CD4-positive, alpha-beta memory T cell (primary cell): Measurements from ENCODE around the gene THAP4. TPM values are rescaled to one million over a fixed set of nuclear protein-coding genes. Genes with fewer than 3 reads are reported as not detected.
A peak's percentile ranks its signal among the peaks of the same experiment; 100 is the strongest.

Source experiments
- CTCF ChIA-PET: fragments of 350-600 bp; sonication (Branson Sonifier 250); formaldehyde crosslinking; loops from one replicate; lab custom pipeline; 2021; ENCODE audit warnings: inconsistent platforms; ENCODE audit not compliant: partially characterized antibody; lab: Charles Lee
- POLR2A ChIA-PET: fragments of 350-600 bp; sonication (Branson Sonifier 250); formaldehyde crosslinking; loops from one replicate; lab custom pipeline; 2021; ENCODE audit not compliant: partially characterized antibody; lab: Charles Lee
- DNase-seq, 5 donors: peaks; one replicate each; pipeline versions ENCODE4 v3.0.0 to v3.0.0-alpha.2; 2020 to 2022; ENCODE audit warnings: mixed read lengths in 1 of 5
- H3K27ac ChIP-seq: one replicate; pipeline ENCODE4 v1.7.0; 2013; ENCODE audit warnings: low read depth, low read length
- H3K27me3 ChIP-seq: 2 replicates; pipeline ENCODE4 v1.7.0; 2013; ENCODE audit warnings: mild to moderate bottlenecking, low read length, moderate library complexity; ENCODE audit not compliant: insufficient read depth
- H3K36me3 ChIP-seq: 2 replicates; pipeline ENCODE4 v1.7.0; 2013; ENCODE audit warnings: mild to moderate bottlenecking, low read length, moderate library complexity; ENCODE audit not compliant: insufficient read depth
- H3K4me1 ChIP-seq: 2 replicates; pipeline ENCODE4 v1.7.0; 2013; ENCODE audit warnings: mild to moderate bottlenecking, low read length, moderate library complexity; ENCODE audit not compliant: insufficient read depth
- H3K4me3 ChIP-seq, 2 donors: one replicate each; pipeline ENCODE4 v1.7.0; 2013; ENCODE audit warnings: low read length in 2 of 2, mild to moderate bottlenecking in 1 of 2
- H3K9me3 ChIP-seq, 2 donors: one replicate each; pipeline ENCODE4 v1.7.0; 2013; ENCODE audit warnings: low read length in 2 of 2, control low read depth in 1 of 2; ENCODE audit not compliant: control insufficient read depth in 1 of 2
- H3K27ac Mint-ChIP-seq, 7 donors: one replicate each; pipeline ENCODE4 v1.8.0; 2020 to 2021; ENCODE audit warnings: mixed read lengths in 7 of 7, mild to moderate bottlenecking in 6 of 7, inconsistent platforms in 3 of 7, moderate library complexity in 3 of 7
- H3K27me3 Mint-ChIP-seq, 2 donors: one replicate each; pipeline ENCODE4 v1.8.0; 2020 to 2021; ENCODE audit warnings: mixed read lengths in 2 of 2
- H3K36me3 Mint-ChIP-seq, 2 donors: one replicate each; pipeline ENCODE4 v1.8.0; 2020 to 2021; ENCODE audit warnings: mixed read lengths in 2 of 2, inconsistent platforms in 1 of 2, mild to moderate bottlenecking in 1 of 2
- H3K4me1 Mint-ChIP-seq, 4 donors: one replicate each; pipeline ENCODE4 v1.8.0; 2020 to 2021; ENCODE audit warnings: mixed read lengths in 4 of 4, mild to moderate bottlenecking in 1 of 4
- H3K4me3 Mint-ChIP-seq, 8 donors: one replicate each; pipeline ENCODE4 v1.8.0; 2020 to 2021; ENCODE audit warnings: mixed read lengths in 8 of 8, mild to moderate bottlenecking in 7 of 8, moderate library complexity in 6 of 8, inconsistent platforms in 3 of 8
- H3K9me3 Mint-ChIP-seq, 8 donors: one replicate each; pipeline ENCODE4 v1.8.0; 2020 to 2021; ENCODE audit warnings: mixed read lengths in 8 of 8, mild to moderate bottlenecking in 5 of 8, inconsistent platforms in 3 of 8, moderate library complexity in 1 of 8
- intact Hi-C: fragments of 100-400 bp; cut with micrococcal nuclease; formaldehyde crosslinking; loops from one replicate; pipeline ENCODE4 v1.15.1; 2023
- polyA plus RNA-seq, 2 donors: library from polyadenylated mRNA; unstranded; fragments of 300-500 nt; fragmentation: Illumina TruSeq; gene quantifications; one replicate each; pipeline ENCODE4 v1.2.3, GENCODE V29; 2021
- total RNA-seq, 2 experiments: library from RNA; stranded (reverse); gene quantifications; one replicate each; pipeline ENCODE4 v1.2.3, GENCODE V29; 2021

THAP4 gene
- total and polyA plus RNA-seq, 4 experiments from 2014 or later, result 27.8 to 42.9 (median 29.9) TPM

DNA sequence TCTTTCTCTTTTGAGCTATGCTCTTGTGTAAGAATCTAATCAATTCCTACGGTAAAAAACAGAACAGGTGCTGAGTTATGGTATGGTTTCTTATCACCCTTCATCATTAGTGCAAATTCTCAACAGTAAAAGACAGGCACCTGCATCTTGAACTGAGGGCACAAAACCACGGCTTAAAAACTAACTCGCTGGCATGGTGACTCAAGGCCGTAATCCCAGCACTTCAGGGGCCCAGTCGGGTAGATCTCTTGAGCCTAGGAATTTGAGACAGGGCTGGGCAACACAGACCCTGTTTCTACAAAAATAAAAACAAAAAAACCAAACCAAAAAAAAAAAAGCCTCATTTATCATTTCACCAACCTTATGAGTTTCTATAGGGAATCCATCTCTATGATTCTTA is 33.3 kb downstream of the THAP4 start:
- Histone ChIP-seq H3K27me3 (no peaks in the 10 kb centered on the region), H3K9me3 (no peaks in the 10 kb centered on the region), H3K27ac (no peak overlapping the region), H3K4me1 (peaks cover 2% of the 10 kb centered on the region), H3K36me3 (peaks cover 11% of the 10 kb centered on the region), H3K4me3 (no peak overlapping the region)
- Mint-ChIP-seq H3K9me3 (no peaks in the 10 kb centered on the region), H3K4me3 (no peak overlapping the region), H3K4me1 (peaks cover 3 to 5% (median 4%) of the 10 kb centered on the region in 4 donors), H3K27ac (peak overlapping the region in 1 of 7 donors; percentile 25), H3K27me3 (no peaks in the 10 kb centered on the region), H3K36me3 (peaks cover 26 to 39% of the 10 kb centered on the region in 2 donors)
- ChIA-PET CTCF (no interaction called here), POLR2A (no interaction called here)
- intact Hi-C loops, result no loop called here
- no peak for DNase-seq

DNA sequence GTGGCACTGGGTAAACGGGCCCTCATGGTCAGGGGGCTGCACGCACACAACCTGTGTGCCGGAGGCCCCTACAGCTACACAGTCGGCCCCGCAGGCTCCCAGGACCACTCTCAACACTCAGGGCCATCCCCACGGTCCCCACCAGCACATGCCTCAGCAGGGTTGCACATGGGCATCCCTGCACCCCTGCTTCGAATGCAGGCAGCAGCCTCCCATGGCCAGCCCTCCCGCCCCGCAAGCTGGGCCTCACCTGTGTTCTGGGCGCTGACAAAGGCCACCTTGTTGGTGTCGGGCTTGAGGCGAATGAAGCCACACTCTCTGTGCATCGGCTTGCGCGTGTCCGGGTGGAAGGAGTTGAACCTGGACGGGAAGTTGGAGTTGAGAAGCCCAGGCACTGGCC is 34.2 kb downstream of the THAP4 start:
- no peaks in the 10 kb centered on the region for H3K9me3 Mint-ChIP-seq
- CTCF ChIA-PET, result no interaction called here
- POLR2A ChIA-PET, result no interaction called here
- Histone ChIP-seq H3K4me3 (no peak overlapping the region), H3K27me3 (no peaks in the 10 kb centered on the region), H3K27ac (no peak overlapping the region), H3K9me3 (no peaks in the 10 kb centered on the region), H3K36me3 (peaks cover 11% of the 10 kb centered on the region), H3K4me1 (no peaks in the 10 kb centered on the region)
- no peak overlapping the region for H3K4me3 Mint-ChIP-seq
- no peak overlapping the region for H3K27ac Mint-ChIP-seq
- H3K27me3 Mint-ChIP-seq, result no peaks in the 10 kb centered on the region
- DNase-seq, result no peak
- intact Hi-C loops, result no loop called here
- H3K36me3 Mint-ChIP-seq, result peaks cover 34 to 47% of the 10 kb centered on the region in 2 donors
- no peaks in the 10 kb centered on the region for H3K4me1 Mint-ChIP-seq

DNA sequence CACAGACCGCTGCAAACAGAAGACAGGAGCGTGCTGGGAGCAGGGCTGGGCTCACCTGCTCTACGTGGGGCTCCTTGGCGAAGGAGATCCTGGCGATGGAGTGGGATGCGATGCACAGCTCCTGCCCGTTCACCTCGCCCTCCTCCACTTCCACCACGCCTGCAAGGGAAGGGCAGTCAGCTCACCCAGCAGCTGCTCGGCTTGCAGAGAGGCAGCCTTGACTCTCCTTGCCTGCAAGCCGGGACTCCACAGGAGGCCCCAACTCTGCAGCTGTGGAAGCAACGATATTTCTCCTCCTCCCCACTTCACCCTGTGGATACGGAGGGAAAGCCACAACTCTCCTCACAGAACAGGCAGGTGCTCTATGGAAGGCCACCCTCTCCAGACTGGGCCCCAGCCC is 35.1 kb downstream of the THAP4 start:
- H3K4me3 ChIP-seq, result no peak overlapping the region
- no peak overlapping the region for H3K4me3 Mint-ChIP-seq
- no peak overlapping the region for H3K27ac ChIP-seq
- CTCF ChIA-PET, result interaction anchor here (1.2 kb wide), 1 partner anchor 9 kb away, joined by 3 read pairs; no protein-coding TSS in a partner anchor
- H3K27ac Mint-ChIP-seq, result peak overlapping the region in 1 of 7 donors; percentile 30
- POLR2A ChIA-PET, result no interaction called here
- no peaks in the 10 kb centered on the region for H3K9me3 ChIP-seq
- no peaks in the 10 kb centered on the region for H3K27me3 ChIP-seq
- peaks cover 11% of the 10 kb centered on the region for H3K36me3 ChIP-seq
- no peaks in the 10 kb centered on the region for H3K9me3 Mint-ChIP-seq
- peaks cover 37 to 53% of the 10 kb centered on the region in 2 donors for H3K36me3 Mint-ChIP-seq
- intact Hi-C loops, result no loop called here
- H3K27me3 Mint-ChIP-seq, result no peaks in the 10 kb centered on the region
- DNase-seq, result no peak
- no peaks in the 10 kb centered on the region for H3K4me1 Mint-ChIP-seq
- H3K4me1 ChIP-seq, result no peaks in the 10 kb centered on the region

DNA sequence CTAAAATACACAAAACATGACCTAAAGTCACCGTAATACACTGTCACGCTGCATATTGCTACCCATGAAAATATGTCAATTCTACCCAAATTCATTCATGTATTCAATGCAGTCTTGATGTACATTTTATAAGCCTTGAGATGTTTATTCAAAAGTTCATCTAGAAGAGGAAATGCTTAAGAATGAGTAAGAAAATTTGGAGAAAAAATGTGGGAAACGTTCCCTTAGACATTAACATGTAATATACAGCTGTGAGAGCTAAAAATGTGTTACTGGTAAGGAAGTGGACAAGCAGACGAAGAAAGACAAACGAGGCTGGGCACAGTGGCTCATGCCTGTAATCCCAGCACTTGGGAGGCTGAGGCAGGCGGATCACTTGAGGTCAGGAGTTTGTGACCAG is 37.3 kb downstream of the THAP4 start:
- Mint-ChIP-seq H3K36me3 (peaks cover 39 to 51% of the 10 kb centered on the region in 2 donors), H3K9me3 (no peaks in the 10 kb centered on the region), H3K27ac (peak overlapping the region in 3 of 7 donors; percentile 0 to 70 (median 10)), H3K4me1 (no peaks in the 10 kb centered on the region), H3K27me3 (no peaks in the 10 kb centered on the region), H3K4me3 (no peak overlapping the region)
- no peaks in the 10 kb centered on the region for H3K4me1 ChIP-seq
- POLR2A ChIA-PET, result no interaction called here
- H3K36me3 ChIP-seq, result peaks cover 11% of the 10 kb centered on the region
- no peaks in the 10 kb centered on the region for H3K27me3 ChIP-seq
- CTCF ChIA-PET, result interaction anchor here (0.7 to 1.7 kb wide), 2 partner anchors 10 to 19 kb away, joined by 3 to 5 read pairs; no protein-coding TSS in a partner anchor
- no peak overlapping the region for H3K4me3 ChIP-seq
- intact Hi-C loops, result no loop called here
- no peak overlapping the region for H3K27ac ChIP-seq
- no peak for DNase-seq
- H3K9me3 ChIP-seq, result no peaks in the 10 kb centered on the region

DNA sequence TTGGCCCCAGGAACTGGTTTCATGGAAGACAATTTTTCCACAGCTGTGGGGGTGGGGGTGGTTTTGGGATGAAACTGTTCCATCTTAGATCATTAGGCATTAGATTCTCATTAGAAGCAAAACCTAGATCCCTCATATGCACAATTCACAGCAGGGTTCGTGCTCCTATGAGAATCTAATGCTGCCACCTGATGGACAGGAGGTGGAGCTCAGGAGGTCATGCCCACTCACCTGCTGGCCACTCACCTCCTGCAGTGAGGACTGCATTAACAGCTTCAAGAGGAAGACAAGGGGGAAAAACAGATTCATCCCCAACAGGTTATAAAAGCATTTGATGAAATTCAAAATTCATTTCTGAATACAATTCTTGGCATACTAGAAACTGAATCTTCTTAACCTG is 38.5 kb downstream of the THAP4 start:
- ChIA-PET CTCF (interaction anchor here (0.7 to 1.7 kb wide), 4 partner anchors 12 to 341 kb away, joined by 3 to 5 read pairs (median 4); no protein-coding TSS in a partner anchor), POLR2A (no interaction called here)
- Histone ChIP-seq H3K4me3 (no peak overlapping the region), H3K4me1 (no peaks in the 10 kb centered on the region), H3K36me3 (peaks cover 11% of the 10 kb centered on the region), H3K27ac (no peak overlapping the region), H3K27me3 (no peaks in the 10 kb centered on the region), H3K9me3 (no peaks in the 10 kb centered on the region)
- Mint-ChIP-seq H3K27me3 (no peaks in the 10 kb centered on the region), H3K27ac (peak overlapping the region in 1 of 7 donors; percentile 4), H3K9me3 (no peaks in the 10 kb centered on the region), H3K4me3 (no peak overlapping the region), H3K36me3 (peaks cover 43 to 57% of the 10 kb centered on the region in 2 donors), H3K4me1 (no peaks in the 10 kb centered on the region)
- intact Hi-C loops, result no loop called here
- no peak for DNase-seq

DNA sequence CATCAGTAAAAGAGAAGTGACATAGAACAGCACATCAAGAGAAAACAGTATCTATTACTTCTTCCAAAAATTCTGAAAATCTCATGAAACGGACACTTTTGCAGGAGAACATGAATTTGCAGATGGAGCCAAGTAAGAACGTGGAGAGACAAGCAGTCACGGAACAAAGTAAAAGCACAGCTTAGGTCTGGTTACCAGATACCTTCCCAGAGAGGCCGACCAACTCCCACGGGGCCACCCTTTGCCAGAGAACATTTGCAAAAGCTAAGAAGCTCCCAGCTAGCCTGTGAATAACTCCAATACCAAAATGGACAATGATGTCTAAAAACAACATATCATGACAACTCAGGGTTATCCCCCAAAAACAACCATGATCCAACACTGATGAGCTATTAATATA is 38.9 kb downstream of the THAP4 start:
- H3K36me3 Mint-ChIP-seq, result peaks cover 44 to 56% of the 10 kb centered on the region in 2 donors
- no peak for DNase-seq
- H3K27ac Mint-ChIP-seq, result no peak overlapping the region
- POLR2A ChIA-PET, result no interaction called here
- no peaks in the 10 kb centered on the region for H3K4me1 ChIP-seq
- no peak overlapping the region for H3K4me3 ChIP-seq
- peaks cover 11% of the 10 kb centered on the region for H3K36me3 ChIP-seq
- H3K27me3 Mint-ChIP-seq, result no peaks in the 10 kb centered on the region
- H3K9me3 Mint-ChIP-seq, result no peaks in the 10 kb centered on the region
- intact Hi-C loops, result no loop called here
- H3K4me1 Mint-ChIP-seq, result no peaks in the 10 kb centered on the region
- no peak overlapping the region for H3K27ac ChIP-seq
- H3K4me3 Mint-ChIP-seq, result no peak overlapping the region
- no peaks in the 10 kb centered on the region for H3K9me3 ChIP-seq
- H3K27me3 ChIP-seq, result no peaks in the 10 kb centered on the region
- CTCF ChIA-PET, result interaction anchor here (0.8 to 1.7 kb wide), 3 partner anchors 12 to 340 kb away, joined by 3 to 5 read pairs (median 4); no protein-coding TSS in a partner anchor

DNA sequence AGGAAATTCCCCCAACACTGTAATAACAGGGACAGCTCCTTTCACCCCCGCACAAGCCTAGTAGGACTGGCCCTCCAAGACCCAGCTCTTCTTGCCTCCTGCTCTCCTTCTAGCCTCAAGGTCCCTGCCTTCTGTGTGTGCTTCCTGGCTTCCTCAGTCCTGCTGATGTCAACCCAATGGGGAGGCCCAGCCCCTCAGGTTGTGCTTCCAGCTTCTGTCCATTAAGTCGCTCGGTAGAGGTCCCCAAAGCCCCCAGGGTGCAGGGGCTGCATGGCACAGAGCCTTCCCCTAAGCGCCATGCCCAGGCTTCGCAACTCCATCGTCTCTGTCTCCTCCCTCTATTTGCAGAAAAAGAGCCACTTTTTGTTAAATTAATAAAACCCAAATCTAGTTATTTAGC is 39.4 kb downstream of the THAP4 start:
- Mint-ChIP-seq H3K27me3 (no peaks in the 10 kb centered on the region), H3K36me3 (peaks cover 49 to 56% of the 10 kb centered on the region in 2 donors), H3K27ac (no peak overlapping the region), H3K4me1 (peaks cover 0 to under 1% (median 0%) of the 10 kb centered on the region in 4 donors), H3K4me3 (no peak overlapping the region), H3K9me3 (no peaks in the 10 kb centered on the region)
- Histone ChIP-seq H3K4me3 (no peak overlapping the region), H3K27ac (no peak overlapping the region), H3K27me3 (no peaks in the 10 kb centered on the region), H3K9me3 (no peaks in the 10 kb centered on the region), H3K4me1 (no peaks in the 10 kb centered on the region), H3K36me3 (peaks cover 11% of the 10 kb centered on the region)
- POLR2A ChIA-PET, result no interaction called here
- DNase-seq, result no peak
- intact Hi-C loops, result no loop called here
- CTCF ChIA-PET, result no interaction called here
